ENCODE results near the gene FSTL4. TPM values are rescaled to one million over a fixed set of nuclear protein-coding genes. Genes with fewer than 3 reads are reported as not detected.

Gene FSTL4
- total and polyA plus RNA-seq, 2 of the 13 experiments (the other 11 are each of a cell fraction or from before 2014, with no cell fraction given) = 2.1 to 3.0 TPM

DNA sequence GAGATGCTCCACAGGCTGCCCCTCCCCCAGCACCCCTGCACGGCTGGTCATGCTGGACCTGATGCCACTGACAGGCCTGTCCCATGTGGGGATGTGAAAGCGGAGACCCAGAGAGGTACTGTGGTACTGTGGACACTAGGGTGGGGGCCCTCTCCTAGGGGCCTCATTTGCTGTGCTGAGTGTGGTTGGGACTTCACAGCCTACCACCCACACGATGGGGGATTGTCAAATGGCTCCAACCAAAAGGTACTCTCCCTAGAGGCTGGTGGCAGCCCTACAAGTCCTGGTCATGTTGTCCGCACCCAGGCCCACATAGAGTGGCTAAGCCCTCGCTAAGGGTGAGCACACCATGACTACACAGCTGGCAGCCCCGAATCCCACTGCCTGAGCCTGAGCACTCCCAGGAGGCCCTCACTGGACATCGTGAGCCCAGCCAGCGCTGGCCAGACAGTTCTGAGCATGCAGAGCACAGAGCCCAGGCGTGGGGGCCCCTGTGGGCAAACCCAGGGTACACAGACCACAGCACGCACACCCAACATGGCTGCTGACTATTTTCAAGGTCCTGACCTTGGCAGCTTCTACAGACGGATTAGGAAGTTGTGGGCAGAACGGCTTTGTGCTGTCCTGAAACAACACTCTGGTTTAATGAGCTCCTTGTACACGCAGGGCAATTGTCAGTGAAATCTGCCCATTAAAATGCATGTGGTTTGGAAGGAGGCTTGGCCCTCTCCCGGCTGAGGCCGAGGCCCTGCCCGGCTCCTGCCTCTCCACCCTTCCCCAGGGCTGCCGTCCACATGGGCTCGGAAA lies 346.4 kb downstream of the FSTL4 start (continued):
- TF ChIP-seq SNAI1 (CRISPR knock-in tag; IDR thresholded peaks at IDR 0.05; ENCODE audit: borderline replicate concordance) (no peak), GTF3A (CRISPR knock-in tag; conservative IDR thresholded peaks at IDR 0.05) (no peak), PHB2 (IDR thresholded peaks at IDR 0.05; ENCODE audit: partially characterized antibody) (no peak), FOSL1 (CRISPR knock-in tag; IDR thresholded peaks at IDR 0.05; ENCODE audit: borderline replicate concordance) (no peak), JARID2 (CRISPR knock-in tag; IDR thresholded peaks at IDR 0.05; ENCODE audit: insufficient replicate concordance) (no peak), POGZ (CRISPR knock-in tag; IDR thresholded peaks at IDR 0.05) (no peak), ZKSCAN1 (IDR thresholded peaks at IDR 0.05; ENCODE audit: low read length) (no peak), ZC3H13 (CRISPR knock-in tag; IDR thresholded peaks at IDR 0.05) (no peak), ZNF883 (CRISPR knock-in tag; IDR thresholded peaks at IDR 0.05; ENCODE audit: not compliant biosample characterization) (no peak), FOXP1 (IDR thresholded peaks at IDR 0.05) (no peak), FOXP1 (CRISPR knock-in tag; IDR thresholded peaks at IDR 0.05) (no peak), MBD4 (IDR thresholded peaks at IDR 0.05; ENCODE audit: borderline replicate concordance, low read length) (no peak), ISX (CRISPR knock-in tag; conservative IDR thresholded peaks at IDR 0.05) (no peak)
- TF ChIP-seq, protein P1, sequence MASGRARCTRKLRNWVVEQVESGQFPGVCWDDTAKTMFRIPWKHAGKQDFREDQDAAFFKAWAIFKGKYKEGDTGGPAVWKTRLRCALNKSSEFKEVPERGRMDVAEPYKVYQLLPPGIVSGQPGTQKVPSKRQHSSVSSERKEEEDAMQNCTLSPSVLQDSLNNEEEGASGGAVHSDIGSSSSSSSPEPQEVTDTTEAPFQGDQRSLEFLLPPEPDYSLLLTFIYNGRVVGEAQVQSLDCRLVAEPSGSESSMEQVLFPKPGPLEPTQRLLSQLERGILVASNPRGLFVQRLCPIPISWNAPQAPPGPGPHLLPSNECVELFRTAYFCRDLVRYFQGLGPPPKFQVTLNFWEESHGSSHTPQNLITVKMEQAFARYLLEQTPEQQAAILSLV (CRISPR knock-in tag; IDR thresholded peaks at IDR 0.05; ENCODE audit: borderline replicate concordance) = no peak
- TF ChIP-seq, protein P2, sequence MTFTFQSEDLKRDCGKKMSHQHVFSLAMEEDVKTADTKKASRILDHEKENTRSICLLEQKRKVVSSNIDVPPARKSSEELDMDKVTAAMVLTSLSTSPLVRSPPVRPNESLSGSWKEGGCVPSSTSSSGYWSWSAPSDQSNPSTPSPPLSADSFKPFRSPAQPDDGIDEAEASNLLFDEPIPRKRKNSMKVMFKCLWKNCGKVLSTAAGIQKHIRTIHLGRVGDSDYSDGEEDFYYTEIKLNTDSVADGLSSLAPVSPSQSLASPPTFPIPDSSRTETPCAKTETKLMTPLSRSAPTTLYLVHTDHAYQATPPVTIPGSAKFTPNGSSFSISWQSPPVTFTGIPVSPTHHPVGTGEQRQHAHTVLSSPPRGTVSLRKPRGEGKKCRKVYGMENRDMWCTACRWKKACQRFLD (CRISPR knock-in tag; IDR thresholded peaks at IDR 0.05; ENCODE audit: borderline replicate concordance) = 0 out of 2 replicates have a peak, but pooled peaks have one; percentile 39
- TF ChIP-seq, protein P3, sequence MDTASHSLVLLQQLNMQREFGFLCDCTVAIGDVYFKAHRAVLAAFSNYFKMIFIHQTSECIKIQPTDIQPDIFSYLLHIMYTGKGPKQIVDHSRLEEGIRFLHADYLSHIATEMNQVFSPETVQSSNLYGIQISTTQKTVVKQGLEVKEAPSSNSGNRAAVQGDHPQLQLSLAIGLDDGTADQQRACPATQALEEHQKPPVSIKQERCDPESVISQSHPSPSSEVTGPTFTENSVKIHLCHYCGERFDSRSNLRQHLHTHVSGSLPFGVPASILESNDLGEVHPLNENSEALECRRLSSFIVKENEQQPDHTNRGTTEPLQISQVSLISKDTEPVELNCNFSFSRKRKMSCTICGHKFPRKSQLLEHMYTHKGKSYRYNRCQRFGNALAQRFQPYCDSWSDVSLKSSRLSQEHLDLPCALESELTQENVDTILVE (CRISPR knock-in tag; IDR thresholded peaks at IDR 0.05) = no peak
- TF ChIP-seq, protein P4, sequence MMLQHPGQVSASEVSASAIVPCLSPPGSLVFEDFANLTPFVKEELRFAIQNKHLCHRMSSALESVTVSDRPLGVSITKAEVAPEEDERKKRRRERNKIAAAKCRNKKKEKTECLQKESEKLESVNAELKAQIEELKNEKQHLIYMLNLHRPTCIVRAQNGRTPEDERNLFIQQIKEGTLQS (CRISPR knock-in tag; IDR thresholded peaks at IDR 0.05) = no peak
- TF ChIP-seq, protein P5, sequence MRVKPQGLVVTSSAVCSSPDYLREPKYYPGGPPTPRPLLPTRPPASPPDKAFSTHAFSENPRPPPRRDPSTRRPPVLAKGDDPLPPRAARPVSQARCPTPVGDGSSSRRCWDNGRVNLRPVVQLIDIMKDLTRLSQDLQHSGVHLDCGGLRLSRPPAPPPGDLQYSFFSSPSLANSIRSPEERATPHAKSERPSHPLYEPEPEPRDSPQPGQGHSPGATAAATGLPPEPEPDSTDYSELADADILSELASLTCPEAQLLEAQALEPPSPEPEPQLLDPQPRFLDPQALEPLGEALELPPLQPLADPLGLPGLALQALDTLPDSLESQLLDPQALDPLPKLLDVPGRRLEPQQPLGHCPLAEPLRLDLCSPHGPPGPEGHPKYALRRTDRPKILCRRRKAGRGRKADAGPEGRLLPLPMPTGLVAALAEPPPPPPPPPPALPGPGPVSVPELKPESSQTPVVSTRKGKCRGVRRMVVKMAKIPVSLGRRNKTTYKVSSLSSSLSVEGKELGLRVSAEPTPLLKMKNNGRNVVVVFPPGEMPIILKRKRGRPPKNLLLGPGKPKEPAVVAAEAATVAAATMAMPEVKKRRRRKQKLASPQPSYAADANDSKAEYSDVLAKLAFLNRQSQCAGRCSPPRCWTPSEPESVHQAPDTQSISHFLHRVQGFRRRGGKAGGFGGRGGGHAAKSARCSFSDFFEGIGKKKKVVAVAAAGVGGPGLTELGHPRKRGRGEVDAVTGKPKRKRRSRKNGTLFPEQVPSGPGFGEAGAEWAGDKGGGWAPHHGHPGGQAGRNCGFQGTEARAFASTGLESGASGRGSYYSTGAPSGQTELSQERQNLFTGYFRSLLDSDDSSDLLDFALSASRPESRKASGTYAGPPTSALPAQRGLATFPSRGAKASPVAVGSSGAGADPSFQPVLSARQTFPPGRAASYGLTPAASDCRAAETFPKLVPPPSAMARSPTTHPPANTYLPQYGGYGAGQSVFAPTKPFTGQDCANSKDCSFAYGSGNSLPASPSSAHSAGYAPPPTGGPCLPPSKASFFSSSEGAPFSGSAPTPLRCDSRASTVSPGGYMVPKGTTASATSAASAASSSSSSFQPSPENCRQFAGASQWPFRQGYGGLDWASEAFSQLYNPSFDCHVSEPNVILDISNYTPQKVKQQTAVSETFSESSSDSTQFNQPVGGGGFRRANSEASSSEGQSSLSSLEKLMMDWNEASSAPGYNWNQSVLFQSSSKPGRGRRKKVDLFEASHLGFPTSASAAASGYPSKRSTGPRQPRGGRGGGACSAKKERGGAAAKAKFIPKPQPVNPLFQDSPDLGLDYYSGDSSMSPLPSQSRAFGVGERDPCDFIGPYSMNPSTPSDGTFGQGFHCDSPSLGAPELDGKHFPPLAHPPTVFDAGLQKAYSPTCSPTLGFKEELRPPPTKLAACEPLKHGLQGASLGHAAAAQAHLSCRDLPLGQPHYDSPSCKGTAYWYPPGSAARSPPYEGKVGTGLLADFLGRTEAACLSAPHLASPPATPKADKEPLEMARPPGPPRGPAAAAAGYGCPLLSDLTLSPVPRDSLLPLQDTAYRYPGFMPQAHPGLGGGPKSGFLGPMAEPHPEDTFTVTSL (CRISPR knock-in tag; IDR thresholded peaks at IDR 0.05; ENCODE audit: borderline replicate concordance) = no peak

Measured in HepG2 (cell line).